ENCODE results near the gene ACO2.
"Not testable (repeated sequence)": the region's sequence is repeated elsewhere in the genome, so short reads cannot be mapped to it uniquely, and the experiment has no call there.

The ACO2 gene

DNA sequence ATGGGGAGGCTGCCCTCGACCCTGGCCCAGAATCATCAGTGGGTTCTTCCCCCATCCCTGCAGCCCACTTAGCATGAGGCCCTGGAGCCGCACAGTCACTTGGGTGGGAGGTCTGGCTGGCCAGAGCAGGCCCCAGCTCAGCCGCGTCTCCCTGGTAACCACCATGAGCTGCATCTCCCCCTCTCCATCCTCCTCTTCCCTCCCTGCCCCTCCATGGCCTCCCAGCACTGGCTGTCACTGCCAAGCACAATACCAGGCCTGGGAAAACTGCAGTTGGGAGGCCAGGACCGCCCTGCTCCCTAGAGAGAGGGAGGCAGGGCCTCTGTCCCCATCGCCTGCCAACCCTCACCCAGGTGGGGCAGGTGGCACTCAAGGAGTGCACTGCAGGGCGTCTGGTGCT lies 99.9 kb downstream of the ACO2 start:
- DNase-seq (ENCODE audit: low read depth) = no peak

GRCh38 chr22:41570221-41570620 lies 101.3 kb downstream of the ACO2 start:
- no peak for DNase-seq (ENCODE audit: low read depth)

DNA sequence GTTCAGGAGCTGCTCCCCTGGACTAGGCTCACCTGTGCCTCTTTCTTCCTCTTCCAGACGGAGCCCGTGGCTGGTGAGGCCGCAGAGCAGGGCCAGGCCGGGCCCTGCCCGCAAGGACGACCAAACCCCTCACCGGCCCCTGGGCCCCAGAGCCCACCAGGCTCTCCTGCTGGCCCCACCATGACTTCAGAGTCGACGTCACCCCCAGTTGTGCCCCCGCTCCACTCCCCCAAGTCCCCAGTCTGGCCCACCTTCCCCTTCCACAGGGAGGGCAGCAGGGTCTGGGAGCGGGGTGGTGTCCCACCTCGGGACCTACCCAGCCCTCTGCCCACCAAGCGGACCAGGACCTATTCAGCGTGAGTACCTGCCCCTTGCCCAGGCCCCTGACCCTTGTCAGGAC lies 102.9 kb downstream of the ACO2 start:
- DNase-seq (ENCODE audit: low read depth) = no peak

GRCh38 chr22:41572305-41572704 lies 103.4 kb downstream of the ACO2 start:
- not testable (repeated sequence) for DNase-seq (ENCODE audit: low read depth)

- no peak for DNase-seq (ENCODE audit: low read depth)
These were observed 104.8 kb downstream of the ACO2 start for GRCh38 chr22:41573677-41574076.

- DNase-seq (ENCODE audit: low read depth) = no peak
These were observed 106.0 kb downstream of the ACO2 start for GRCh38 chr22:41574847-41575381.

DNA sequence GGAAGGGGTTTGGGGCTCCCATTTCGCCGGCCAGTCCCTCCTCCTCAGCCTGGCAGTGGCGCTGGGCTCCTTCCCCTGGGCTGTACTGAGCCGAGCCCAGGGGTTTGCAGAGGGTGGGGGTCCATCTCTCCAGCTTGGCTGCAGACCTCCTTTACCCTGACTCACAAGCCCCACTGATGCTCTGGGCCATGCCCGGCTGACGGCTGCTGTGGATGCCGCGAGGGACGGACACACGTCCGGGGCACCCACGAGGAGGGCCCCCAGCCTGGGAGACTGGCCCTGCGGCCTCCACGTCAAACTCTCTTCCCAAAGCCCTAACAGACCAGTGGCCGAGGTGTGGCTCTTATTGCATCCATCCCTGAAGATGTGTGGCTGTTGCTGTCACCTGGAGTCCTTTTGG lies 106.6 kb downstream of the ACO2 start:
- DNase-seq (ENCODE audit: low read depth) = no peak

GRCh38 chr22:41576877-41577276 lies 108.0 kb downstream of the ACO2 start:
- DNase-seq (ENCODE audit: low read depth) = no peak

GRCh38 chr22:41578114-41578513 lies 109.2 kb downstream of the ACO2 start:
- no peak for DNase-seq (ENCODE audit: low read depth)
